ENCODE measurements around the gene PSMD13.
"Not testable (repeated sequence)": the region's sequence is repeated elsewhere in the genome, so short reads cannot be mapped to it uniquely, and the experiment has no call there.

The PSMD13 gene

DNA sequence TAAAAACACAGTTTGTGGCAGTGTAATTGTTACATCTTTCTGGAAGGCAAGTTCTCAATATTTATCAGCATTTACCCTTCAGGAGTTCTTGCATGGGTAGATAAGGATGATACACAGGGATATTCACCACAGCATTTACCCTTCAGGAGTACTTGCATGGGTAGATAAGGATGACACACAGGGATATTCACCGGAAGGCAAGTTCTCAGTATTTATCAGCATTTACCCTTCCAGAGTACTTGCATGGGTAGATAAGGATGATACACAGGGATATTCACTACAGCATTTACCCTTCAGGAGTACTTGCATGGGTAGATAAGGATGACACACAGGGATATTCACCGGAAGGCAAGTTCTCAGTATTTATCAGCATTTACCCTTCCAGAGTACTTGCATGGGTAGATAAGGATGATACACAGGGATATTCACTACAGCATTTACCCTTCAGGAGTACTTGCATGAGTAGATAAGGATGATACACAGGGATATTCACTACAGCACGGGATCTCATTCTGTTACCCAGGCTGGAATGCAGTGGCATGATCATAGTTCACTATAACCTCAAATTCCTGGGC is 16.0 kb upstream of the PSMD13 start:
- not testable (repeated sequence) for H3K9ac ChIP-seq (ENCODE audit: low read depth, low read length); H3K9me3 ChIP-seq (ENCODE audit: control insufficient read depth, insufficient read depth, low read length); H3K4me1 ChIP-seq (ENCODE audit: control insufficient read depth, insufficient read depth, low read length); H3K27me3 ChIP-seq (ENCODE audit: control insufficient read depth, insufficient read depth, low read length); H3K27ac ChIP-seq (ENCODE audit: low read depth, low read length); H3K4me3 ChIP-seq (ENCODE audit: low read depth, low read length); H3K36me3 ChIP-seq (ENCODE audit: control insufficient read depth, insufficient read depth, low read length)

DNA sequence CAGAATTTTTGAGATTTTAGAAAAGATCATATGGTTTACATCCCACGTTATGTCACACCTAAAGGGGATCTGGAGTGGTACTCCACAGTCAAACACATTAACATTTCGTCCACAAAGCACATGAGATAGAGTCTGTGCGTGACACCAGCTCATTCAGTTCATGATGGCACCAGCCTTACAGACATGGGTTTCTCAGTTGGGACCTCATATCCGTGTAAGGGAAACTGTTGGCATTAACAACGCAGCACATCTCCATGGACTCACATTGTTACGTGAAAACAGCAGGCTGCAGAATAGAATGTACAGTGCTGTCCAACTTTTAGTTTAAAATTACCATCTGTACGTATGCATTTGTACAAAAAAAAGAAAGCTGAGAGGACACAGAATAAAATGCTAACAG is 15.2 kb upstream of the PSMD13 start:
- no peak overlapping the region for H3K4me3 ChIP-seq (ENCODE audit: low read depth, low read length)
- H3K9me3 ChIP-seq (ENCODE audit: control insufficient read depth, insufficient read depth, low read length) = no peaks in the 10 kb centered on the region
- 0 out of 2 replicates have a peak, but pooled peaks cover under 1% of the 10 kb centered on the region for H3K36me3 ChIP-seq (ENCODE audit: control insufficient read depth, insufficient read depth, low read length)
- H3K27me3 ChIP-seq (ENCODE audit: control insufficient read depth, insufficient read depth, low read length) = no peaks in the 10 kb centered on the region
- no peak overlapping the region for H3K27ac ChIP-seq (ENCODE audit: low read depth, low read length)
- H3K4me1 ChIP-seq (ENCODE audit: control insufficient read depth, insufficient read depth, low read length) = no peaks in the 10 kb centered on the region
- no peak overlapping the region for H3K9ac ChIP-seq (ENCODE audit: low read depth, low read length)

DNA sequence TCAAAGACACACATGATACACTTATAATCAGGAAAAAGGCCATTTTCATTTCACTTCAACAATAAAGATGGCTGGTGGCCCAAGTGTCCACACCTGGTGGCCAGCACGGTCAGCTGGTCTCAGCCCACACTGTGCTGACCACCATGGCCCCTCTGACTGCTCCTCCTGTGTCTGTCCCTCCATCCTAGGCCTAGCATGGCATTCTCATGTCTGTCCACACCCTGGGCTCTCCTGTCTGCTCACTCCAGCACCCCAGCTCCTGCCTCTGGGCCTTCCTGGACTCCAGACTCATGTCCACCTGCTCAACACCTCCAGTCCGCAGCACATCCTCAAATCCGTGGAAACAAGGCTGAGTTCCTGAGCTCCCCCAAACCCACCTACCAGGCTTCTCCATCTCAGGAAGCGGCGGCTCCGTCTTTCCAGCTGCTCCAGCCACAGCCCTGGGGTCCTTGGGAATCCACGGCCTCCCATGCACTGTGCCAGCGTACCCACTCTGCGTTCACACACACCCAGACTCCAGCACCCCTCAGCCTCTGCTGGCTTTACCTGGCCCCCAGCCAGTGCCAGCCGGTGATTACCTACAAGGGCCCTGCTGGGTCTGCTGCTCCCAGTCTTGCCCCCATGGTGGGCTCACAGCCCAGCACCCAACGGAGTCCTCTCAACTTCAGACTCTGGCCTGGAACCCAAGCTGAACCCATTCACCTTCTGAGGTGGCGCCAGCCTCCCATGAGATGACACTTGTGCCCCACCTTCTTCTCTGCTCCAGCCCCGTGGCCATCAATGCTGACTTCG is 14.6 kb upstream of the PSMD13 start:
- Histone ChIP-seq H3K27me3 (ENCODE audit: control insufficient read depth, insufficient read depth, low read length) (no peaks in the 10 kb centered on the region), H3K9me3 (ENCODE audit: control insufficient read depth, insufficient read depth, low read length) (no peaks in the 10 kb centered on the region), H3K36me3 (ENCODE audit: control insufficient read depth, insufficient read depth, low read length) (no peaks in the 10 kb centered on the region), H3K4me3 (ENCODE audit: low read depth, low read length) (no peak overlapping the region), H3K9ac (ENCODE audit: low read depth, low read length) (no peak overlapping the region), H3K4me1 (ENCODE audit: control insufficient read depth, insufficient read depth, low read length) (no peaks in the 10 kb centered on the region), H3K27ac (ENCODE audit: low read depth, low read length) (no peak overlapping the region)

DNA sequence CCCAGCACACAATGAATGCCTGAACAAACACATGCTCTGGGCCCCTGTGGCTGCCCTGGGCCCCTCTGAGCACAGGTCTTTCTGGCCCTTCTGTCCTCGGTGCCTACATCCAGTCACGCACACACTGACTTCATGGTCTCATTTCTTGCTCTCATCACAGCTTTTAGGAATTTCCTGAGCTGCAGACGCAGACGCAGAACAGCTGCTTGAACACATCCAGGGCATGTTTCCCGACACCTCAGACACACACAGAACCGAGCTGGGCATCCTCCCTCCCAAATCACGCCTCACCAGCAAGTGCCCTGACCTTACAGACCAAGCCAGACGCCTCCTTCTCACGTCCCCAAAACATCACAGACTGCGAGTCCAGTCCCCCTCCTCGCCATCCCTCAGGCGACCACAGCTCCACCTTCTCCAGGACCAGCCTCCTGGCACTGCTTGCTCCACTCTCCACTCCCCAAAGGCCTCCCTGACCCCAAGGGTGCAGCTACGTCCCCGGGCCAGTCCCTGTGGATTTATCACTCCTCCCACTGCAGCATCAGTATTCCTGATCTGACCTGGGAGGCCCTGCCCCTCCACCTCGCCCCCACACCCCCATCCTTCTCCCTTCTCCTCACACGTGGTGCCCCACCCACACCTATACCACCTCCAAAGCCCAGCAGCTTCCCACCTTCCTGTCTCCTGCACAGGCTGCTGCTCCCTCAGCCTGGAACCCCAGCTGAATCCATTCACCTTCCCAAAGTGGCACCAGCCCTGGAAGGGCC is 13.6 kb upstream of the PSMD13 start:
- Histone ChIP-seq H3K27ac (ENCODE audit: low read depth, low read length) (no peak overlapping the region), H3K9ac (ENCODE audit: low read depth, low read length) (no peak overlapping the region), H3K9me3 (ENCODE audit: control insufficient read depth, insufficient read depth, low read length) (no peaks in the 10 kb centered on the region), H3K27me3 (ENCODE audit: control insufficient read depth, insufficient read depth, low read length) (no peaks in the 10 kb centered on the region), H3K4me3 (ENCODE audit: low read depth, low read length) (no peak overlapping the region), H3K36me3 (ENCODE audit: control insufficient read depth, insufficient read depth, low read length) (no peaks in the 10 kb centered on the region), H3K4me1 (ENCODE audit: control insufficient read depth, insufficient read depth, low read length) (no peaks in the 10 kb centered on the region)

DNA sequence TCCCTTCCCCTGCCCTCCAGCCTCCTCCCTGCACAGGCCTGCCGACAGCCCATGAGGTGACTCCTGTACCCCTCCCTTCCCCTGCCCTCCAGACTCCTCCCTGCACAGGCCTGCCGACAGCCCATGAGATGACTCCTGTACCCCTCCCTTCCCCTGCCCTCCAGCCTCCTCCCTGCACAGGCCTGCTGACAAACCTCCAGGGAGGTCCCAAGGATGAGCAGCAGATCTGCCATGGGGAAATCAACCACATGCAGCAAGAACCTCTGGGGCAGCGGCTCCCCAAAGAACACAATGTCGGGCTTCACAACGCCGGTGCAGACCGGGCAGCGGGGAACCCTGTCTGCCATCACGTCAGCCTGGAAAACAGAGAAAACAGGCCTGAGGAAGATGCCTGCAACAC is 12.9 kb upstream of the PSMD13 start:
- Histone ChIP-seq H3K4me1 (ENCODE audit: control insufficient read depth, insufficient read depth, low read length) (no peaks in the 10 kb centered on the region), H3K27ac (ENCODE audit: low read depth, low read length) (no peak overlapping the region), H3K36me3 (ENCODE audit: control insufficient read depth, insufficient read depth, low read length) (no peaks in the 10 kb centered on the region), H3K27me3 (ENCODE audit: control insufficient read depth, insufficient read depth, low read length) (no peaks in the 10 kb centered on the region), H3K9me3 (ENCODE audit: control insufficient read depth, insufficient read depth, low read length) (no peaks in the 10 kb centered on the region), H3K9ac (ENCODE audit: low read depth, low read length) (no peak overlapping the region), H3K4me3 (ENCODE audit: low read depth, low read length) (no peak overlapping the region)

DNA sequence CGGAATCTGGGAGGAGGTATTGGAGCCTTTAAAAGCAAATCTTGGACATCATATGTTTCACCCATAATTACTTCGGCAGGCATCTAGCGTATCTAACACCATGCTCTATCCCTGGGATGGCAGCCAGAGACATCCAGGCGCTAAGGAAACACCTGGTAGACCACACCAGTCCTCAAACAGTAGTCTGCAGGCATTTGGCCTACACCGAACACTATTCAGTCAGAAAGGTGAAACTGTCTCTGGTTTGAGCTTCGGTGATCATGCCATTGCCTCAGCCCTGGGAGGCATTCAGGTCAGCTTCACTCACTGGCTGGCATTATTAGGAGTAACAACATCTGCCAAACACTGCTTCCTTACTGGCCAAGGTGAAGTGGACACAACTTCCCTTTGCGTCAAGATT is 12.4 kb upstream of the PSMD13 start:
- Histone ChIP-seq H3K9ac (ENCODE audit: low read depth, low read length) (no peak overlapping the region), H3K27ac (ENCODE audit: low read depth, low read length) (no peak overlapping the region), H3K4me1 (ENCODE audit: control insufficient read depth, insufficient read depth, low read length) (no peaks in the 10 kb centered on the region), H3K9me3 (ENCODE audit: control insufficient read depth, insufficient read depth, low read length) (no peaks in the 10 kb centered on the region), H3K4me3 (ENCODE audit: low read depth, low read length) (no peak overlapping the region), H3K36me3 (ENCODE audit: control insufficient read depth, insufficient read depth, low read length) (no peaks in the 10 kb centered on the region), H3K27me3 (ENCODE audit: control insufficient read depth, insufficient read depth, low read length) (no peaks in the 10 kb centered on the region)

DNA sequence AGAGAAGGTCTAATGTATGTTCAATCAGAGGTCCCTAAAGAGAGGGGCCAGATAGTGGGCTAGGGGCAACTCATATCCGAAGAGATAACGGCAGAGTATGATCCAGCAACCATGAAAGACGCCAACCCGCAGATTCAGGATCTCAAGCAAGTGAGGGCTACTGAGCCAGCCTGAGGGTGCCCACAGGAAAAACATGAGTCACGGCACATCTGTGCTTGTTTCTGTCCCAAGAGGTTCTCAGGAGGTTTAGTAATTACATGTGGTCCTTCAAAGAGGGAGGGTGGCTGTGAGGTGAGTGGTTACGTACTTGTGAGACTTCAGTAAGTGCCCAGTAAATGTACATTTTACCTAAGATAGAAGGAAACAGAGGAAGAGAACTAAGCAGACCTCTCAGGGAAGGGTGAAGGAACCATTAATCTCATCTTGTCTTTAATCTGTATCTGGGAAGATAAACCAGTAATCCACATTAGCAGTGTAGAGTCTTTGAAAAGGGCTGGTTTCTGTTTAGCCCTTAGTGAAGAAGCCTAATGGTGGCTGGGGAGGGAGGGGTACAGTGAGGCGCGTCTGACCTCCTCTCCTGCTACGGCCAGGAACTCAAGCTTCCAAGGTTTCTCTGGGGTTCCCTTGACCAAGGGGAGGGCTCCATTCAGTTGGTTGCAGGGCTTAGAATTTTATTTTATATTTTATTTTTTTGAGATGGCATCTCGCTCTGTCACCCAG is 10.9 kb upstream of the PSMD13 start:
- no peaks in the 10 kb centered on the region for H3K27me3 ChIP-seq (ENCODE audit: control insufficient read depth, insufficient read depth, low read length)
- no peaks in the 10 kb centered on the region for H3K36me3 ChIP-seq (ENCODE audit: control insufficient read depth, insufficient read depth, low read length)
- H3K9me3 ChIP-seq (ENCODE audit: control insufficient read depth, insufficient read depth, low read length) = no peaks in the 10 kb centered on the region
- H3K9ac ChIP-seq (ENCODE audit: low read depth, low read length) = no peak overlapping the region
- no peaks in the 10 kb centered on the region for H3K4me1 ChIP-seq (ENCODE audit: control insufficient read depth, insufficient read depth, low read length)
- H3K27ac ChIP-seq (ENCODE audit: low read depth, low read length) = no peak overlapping the region
- H3K4me3 ChIP-seq (ENCODE audit: low read depth, low read length) = no peak overlapping the region

DNA sequence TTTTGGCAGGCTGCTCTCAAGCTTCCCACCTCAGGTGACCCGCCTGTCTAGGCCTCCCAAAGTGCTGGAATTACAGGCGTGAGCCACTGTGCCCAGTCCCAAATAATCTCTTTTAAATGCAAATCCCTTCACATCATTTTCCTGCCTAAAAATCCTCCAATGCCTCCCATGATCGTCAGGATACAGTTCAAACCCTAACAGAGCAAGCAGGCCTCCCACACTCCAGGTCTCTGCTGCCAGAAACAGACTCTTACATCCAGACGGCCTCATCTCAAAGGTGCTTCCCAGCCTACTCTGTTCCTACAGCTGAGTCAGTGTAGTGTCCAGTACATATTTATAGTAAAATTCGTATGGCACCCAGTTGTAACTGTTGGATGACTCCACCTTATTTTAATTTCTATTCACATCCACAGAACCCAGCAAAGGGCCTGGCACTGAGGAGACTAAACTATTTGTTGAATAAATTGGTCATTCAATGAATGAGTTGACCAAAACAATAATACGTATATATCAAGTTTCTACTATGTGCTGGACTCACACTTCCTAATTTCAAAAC is 8.9 kb upstream of the PSMD13 start:
- Histone ChIP-seq H3K27me3 (ENCODE audit: control insufficient read depth, insufficient read depth, low read length) (no peaks in the 10 kb centered on the region), H3K9me3 (ENCODE audit: control insufficient read depth, insufficient read depth, low read length) (no peaks in the 10 kb centered on the region), H3K4me1 (ENCODE audit: control insufficient read depth, insufficient read depth, low read length) (no peaks in the 10 kb centered on the region), H3K27ac (ENCODE audit: low read depth, low read length) (no peak overlapping the region), H3K4me3 (ENCODE audit: low read depth, low read length) (no peak overlapping the region), H3K36me3 (ENCODE audit: control insufficient read depth, insufficient read depth, low read length) (no peaks in the 10 kb centered on the region), H3K9ac (ENCODE audit: low read depth, low read length) (no peak overlapping the region)

DNA sequence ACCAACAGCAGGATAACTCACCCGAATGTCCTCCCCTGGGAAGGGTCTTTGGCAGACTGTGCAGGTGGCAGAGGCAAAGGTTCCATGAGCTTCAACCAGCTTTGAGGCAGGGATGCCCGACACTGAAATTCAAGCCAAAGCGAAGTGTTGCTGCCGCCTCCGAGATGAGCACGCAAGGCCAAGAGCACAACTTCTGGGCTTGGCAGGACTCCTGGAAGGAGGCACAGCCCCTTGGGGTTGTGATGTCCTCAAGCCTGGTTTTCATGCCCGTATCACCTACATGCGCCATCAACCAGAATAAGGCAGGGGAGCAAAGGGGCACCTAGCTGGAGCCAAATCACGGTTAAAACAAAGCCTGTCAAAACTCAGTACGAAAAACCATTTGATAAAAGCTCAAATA is 6.3 kb upstream of the PSMD13 start:
- Histone ChIP-seq H3K9ac (ENCODE audit: low read depth, low read length) (no peak overlapping the region), H3K4me1 (ENCODE audit: control insufficient read depth, insufficient read depth, low read length) (no peaks in the 10 kb centered on the region), H3K27ac (ENCODE audit: low read depth, low read length) (no peak overlapping the region), H3K4me3 (ENCODE audit: low read depth, low read length) (no peak overlapping the region), H3K27me3 (ENCODE audit: control insufficient read depth, insufficient read depth, low read length) (no peaks in the 10 kb centered on the region), H3K9me3 (ENCODE audit: control insufficient read depth, insufficient read depth, low read length) (no peaks in the 10 kb centered on the region), H3K36me3 (ENCODE audit: control insufficient read depth, insufficient read depth, low read length) (no peaks in the 10 kb centered on the region)

DNA sequence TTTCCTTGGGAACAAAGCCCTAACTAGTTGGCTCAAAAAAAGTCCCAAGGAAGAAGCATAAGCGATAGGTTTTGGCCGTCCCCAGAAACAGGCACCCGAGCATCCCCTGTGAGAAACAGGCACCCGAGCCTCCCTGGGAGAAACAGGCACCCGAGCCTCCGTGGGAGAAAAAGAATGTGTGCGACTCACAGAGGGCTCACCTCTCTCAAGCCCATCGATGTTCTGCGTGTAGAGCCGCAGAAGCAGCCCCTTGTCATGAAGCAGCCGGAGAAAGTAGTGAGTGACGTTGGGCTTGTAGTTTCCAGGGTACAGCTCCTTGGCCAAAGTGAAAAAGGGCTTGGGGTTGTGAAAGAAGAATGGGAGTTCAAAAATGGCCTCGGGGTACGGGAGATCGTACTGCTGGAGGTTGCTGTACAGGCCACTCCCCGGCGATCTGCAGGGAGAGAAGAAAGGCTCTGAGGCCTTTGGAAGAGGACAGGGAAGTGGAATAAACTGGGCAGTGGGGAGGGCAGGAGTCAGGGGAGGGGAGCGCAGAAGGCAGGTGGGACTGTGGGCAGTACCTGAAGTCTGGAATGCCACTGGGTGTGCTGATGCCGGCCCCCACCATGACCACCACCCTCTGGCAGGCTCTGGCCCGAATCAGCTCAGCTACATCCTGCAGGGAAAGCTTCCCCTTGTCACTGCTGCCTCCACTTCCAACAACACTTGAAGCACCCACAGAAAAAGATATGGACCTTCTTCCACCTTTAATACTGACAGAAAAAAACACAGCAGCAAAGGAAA is 3.8 kb upstream of the PSMD13 start:
- Histone ChIP-seq H3K9ac (ENCODE audit: low read depth, low read length) (no peak overlapping the region), H3K9me3 (ENCODE audit: control insufficient read depth, insufficient read depth, low read length) (no peaks in the 10 kb centered on the region), H3K27me3 (ENCODE audit: control insufficient read depth, insufficient read depth, low read length) (no peaks in the 10 kb centered on the region), H3K4me1 (ENCODE audit: control insufficient read depth, insufficient read depth, low read length) (peaks cover 5% of the 10 kb centered on the region), H3K36me3 (ENCODE audit: control insufficient read depth, insufficient read depth, low read length) (no peaks in the 10 kb centered on the region), H3K4me3 (ENCODE audit: low read depth, low read length) (no peak overlapping the region), H3K27ac (ENCODE audit: low read depth, low read length) (no peak overlapping the region)
